ENCODE measurements around the gene ATP6V0A1.

GRCh38 chr17:42410319-42410685 lies 48.4 kb upstream of the ATP6V0A1 start:
- no peak for TF ChIP-seq CTCF (IDR thresholded peaks at IDR 0.05; ENCODE audit: low read depth, low read length, missing input control)
- no peak for TF ChIP-seq SP1 (IDR thresholded peaks at IDR 0.05)
- TF ChIP-seq ZBTB33 (IDR thresholded peaks at IDR 0.05): no peak
- TF ChIP-seq RAD21 (IDR thresholded peaks at IDR 0.05): no peak
- TF ChIP-seq TAF1 (conservative IDR thresholded peaks at IDR 0.05): no peak
- no peak for TF ChIP-seq YY1 (IDR thresholded peaks at IDR 0.05)
- TF ChIP-seq JUND (IDR thresholded peaks at IDR 0.05): no peak
- TF ChIP-seq HNF4A (conservative IDR thresholded peaks at IDR 0.05): no peak
- TF ChIP-seq MAX (IDR thresholded peaks at IDR 0.05): no peak
- TF ChIP-seq ATF3 (IDR thresholded peaks at IDR 0.05): no peak
- TF ChIP-seq NR2F2 (IDR thresholded peaks at IDR 0.05): no peak
- TF ChIP-seq REST (IDR thresholded peaks at IDR 0.05): no peak
- TF ChIP-seq EGR1 (IDR thresholded peaks at IDR 0.05; ENCODE audit: low read depth in 2 of 2): no peak
- TF ChIP-seq GABPA (IDR thresholded peaks at IDR 0.05 in 1 of 2, conservative IDR thresholded peaks at IDR 0.05 in 1 of 2): no peak
